Measurements from ENCODE around the gene TRIM31.

GRCh38 chr6:30158475-30159040 lies 45.7 kb upstream of the TRIM31 start:
- TF ChIP-seq, protein P1, sequence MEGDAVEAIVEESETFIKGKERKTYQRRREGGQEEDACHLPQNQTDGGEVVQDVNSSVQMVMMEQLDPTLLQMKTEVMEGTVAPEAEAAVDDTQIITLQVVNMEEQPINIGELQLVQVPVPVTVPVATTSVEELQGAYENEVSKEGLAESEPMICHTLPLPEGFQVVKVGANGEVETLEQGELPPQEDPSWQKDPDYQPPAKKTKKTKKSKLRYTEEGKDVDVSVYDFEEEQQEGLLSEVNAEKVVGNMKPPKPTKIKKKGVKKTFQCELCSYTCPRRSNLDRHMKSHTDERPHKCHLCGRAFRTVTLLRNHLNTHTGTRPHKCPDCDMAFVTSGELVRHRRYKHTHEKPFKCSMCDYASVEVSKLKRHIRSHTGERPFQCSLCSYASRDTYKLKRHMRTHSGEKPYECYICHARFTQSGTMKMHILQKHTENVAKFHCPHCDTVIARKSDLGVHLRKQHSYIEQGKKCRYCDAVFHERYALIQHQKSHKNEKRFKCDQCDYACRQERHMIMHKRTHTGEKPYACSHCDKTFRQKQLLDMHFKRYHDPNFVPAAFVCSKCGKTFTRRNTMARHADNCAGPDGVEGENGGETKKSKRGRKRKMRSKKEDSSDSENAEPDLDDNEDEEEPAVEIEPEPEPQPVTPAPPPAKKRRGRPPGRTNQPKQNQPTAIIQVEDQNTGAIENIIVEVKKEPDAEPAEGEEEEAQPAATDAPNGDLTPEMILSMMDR (IDR thresholded peaks at IDR 0.05; ENCODE audit: insufficient read depth, low read depth, low read length) = no peak
- no peak for TF ChIP-seq EZH2 (IDR thresholded peaks at IDR 0.05; ENCODE audit: insufficient read depth, low read length)

All from astrocyte (in vitro differentiated cells and primary cell).